Activated CD4-positive, alpha-beta T cell treated with anti-CD3 and anti-CD28 coated beads for 4 hours (primary cell): Measurements from ENCODE around the gene GRID2.
"Not testable (repeated sequence)": the region's sequence is repeated elsewhere in the genome, so short reads cannot be mapped to it uniquely, and the experiment has no call there.

Source experiments
- DNase-seq, 2 donors: peaks; one replicate each; pipeline ENCODE4 v3.0.0-alpha.2; 2020

GRID2 gene

DNA sequence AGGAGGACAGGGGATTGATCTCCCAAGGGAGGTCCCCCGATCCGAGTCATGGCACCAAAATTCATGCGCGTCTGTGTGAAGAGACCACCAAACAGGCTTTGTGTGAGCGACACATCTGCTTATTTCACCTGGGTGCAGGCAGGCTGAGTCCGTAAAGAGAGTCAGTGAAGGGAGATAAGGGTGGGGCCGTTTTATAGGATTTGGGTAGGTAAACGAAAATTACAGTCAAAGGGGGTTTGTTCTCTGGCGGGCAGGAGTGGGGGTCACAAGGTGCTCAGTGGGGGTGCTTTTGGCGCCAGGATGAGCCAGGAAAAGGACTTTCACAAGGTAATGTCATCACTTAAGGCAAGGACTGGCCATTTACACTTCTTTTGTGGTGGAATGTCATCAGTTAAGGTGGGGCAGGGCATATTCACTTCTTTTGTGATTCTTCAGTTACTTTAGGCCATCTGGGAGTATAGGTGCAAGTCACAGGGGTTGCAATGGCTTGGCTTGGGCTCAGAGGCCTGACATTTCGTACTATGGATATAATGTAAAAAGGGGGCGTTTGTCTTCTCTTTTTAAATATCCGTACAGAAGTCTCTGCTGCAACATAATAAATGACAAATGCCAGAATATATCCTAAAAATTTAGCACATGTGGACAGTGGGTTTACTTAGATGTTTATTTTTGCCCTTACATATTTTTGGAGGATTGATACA is 140.5 kb downstream of the GRID2 start:
- DNase-seq, result not testable (repeated sequence)

DNA sequence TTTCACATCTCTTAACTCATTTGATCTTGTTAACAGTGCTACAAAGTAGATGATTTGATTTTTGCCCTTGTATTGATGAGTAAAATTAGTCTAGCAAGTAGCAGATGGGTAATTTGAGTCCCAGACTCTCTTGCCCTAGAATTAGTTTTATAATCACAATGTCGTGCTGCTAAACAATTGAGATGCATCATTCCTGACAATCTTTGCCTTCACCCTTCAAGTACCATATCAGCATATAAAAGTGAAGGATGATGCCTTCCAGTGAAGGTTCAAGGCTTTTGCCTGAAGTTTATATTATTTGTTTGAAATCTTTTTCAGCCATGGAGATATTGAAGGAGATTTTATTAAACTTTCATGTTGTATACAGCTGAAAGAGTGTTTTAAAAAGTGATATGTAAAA is 141.4 kb downstream of the GRID2 start:
- DNase-seq, result no peak

DNA sequence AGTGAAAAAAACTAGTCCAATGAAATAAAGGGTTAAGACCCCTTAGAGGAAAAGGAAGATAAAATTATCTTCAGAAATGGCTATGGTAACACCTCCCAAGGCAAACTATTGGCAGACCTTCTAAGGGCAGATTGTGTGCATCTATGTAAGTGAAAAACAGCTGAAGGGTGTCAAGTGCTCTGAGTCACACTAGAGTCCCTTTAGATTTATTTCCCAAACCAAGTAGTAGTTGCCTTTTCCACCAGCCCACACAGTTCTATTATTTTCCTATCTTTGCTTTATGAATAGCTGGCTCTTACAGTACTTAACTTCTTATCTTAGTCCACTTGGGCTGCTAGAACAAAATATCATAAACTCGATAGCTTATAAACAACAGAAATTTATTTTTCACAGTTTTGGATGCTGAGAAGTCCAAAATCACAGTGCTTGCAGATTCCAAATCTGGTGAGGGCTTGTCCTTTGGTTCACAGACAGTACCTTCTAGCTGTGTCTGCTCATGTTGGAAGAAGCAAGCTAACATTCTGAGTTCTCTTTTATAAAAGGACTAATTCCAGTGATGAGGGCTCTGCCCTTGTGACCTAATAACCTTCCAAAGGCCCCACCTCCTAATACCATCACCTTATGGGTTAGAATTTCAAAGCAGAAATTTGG is 143.6 kb downstream of the GRID2 start:
- no peak for DNase-seq

DNA sequence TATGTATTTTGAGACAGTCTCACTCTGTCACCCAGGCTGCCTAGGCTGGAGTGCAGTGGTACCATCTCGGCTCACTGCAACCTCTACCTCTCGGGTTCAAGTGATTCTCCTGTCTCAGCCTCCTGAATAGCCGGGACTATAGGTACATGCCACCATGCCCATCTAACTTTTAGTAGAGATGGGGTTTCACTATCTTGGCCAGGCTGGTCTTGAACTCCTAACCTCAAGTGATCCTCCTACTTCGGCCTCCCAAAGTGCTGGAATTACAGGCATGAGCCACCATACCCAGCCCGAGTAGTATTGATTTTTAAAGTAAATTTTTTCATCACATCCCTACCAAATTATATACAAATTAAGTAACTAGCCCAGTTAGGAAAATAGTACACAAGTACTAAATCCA is 144.4 kb downstream of the GRID2 start:
- DNase-seq, result not testable (repeated sequence)

DNA sequence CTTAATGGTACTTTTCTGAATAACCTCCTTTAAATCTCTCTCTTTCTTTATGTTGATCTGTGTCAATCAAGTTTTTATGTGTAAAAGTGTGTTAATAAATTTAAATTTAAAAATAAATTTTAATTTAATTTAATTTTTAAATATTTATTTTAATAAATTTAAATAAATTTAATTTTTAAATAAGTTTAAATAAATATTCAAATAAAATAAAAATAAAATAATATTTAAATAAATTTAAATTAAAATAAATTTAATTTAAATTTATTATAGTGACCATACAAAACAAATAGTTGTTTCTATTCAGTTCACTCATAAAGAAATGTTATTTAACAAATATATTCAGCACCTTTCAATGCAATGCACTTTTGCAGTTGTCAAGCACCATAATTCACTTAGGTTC is 146.9 kb downstream of the GRID2 start:
- no peak for DNase-seq

DNA sequence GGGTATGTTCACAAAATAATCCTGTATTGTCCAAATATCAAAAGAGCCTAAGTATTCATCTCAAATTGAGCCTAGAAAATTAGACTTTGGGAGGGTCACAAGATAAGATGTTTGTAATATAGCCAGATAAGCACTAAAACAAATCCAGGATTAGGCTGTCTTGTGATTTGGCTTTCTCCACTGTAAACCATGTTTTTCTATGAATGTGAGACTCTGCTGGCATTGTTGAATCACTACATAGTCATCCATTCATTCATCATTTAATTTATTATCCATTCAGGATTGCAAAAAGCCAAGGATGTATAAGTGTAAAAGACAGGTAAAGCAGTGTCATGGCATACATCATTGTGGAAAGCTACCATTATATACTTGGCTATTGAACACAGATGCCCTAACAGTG is 148.0 kb downstream of the GRID2 start:
- no peak for DNase-seq

DNA sequence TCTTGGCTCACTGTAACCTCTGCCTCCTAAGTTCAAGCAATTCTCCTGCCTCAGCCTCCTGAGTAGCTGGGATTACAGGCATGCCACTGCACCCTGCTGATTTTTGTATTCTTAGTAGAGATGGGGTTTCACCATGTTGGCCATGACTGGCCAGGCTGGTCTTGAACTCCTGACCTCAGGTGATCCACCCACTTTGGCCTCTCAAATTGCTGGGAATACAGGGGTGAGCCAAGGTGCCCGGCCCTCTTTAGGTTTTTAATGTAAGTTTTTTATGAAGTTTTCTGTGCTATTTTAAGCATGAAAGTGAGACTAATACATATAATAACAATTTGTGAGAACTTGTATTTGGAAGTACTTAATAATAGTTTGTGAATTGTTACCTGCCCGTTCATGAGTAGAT is 148.6 kb downstream of the GRID2 start:
- DNase-seq, result not testable (repeated sequence)

DNA sequence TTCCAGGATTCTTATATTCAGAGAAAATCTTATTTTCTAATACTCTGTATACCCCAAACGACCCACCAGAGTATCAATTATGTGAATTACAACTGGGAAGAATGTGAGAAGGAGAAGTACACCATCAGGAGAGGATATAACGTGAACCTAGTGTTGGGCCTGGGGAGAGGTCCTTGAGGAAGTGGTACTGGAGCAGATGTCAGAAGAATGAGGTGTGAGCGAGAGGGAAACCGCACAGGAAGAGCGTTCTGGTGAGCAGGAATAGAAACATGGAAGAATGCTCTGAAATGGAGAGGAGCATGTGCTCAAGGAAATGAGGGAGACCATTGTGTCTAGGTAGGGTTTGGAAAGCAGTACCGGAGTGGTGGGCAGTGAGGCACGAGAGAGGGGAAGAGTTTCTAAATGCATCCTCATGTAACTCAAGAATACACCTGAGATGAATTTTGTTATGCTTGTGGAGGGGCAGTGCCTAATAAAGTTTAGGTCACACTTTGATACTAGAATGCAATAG is 151.6 kb downstream of the GRID2 start:
- DNase-seq, result no peak

DNA sequence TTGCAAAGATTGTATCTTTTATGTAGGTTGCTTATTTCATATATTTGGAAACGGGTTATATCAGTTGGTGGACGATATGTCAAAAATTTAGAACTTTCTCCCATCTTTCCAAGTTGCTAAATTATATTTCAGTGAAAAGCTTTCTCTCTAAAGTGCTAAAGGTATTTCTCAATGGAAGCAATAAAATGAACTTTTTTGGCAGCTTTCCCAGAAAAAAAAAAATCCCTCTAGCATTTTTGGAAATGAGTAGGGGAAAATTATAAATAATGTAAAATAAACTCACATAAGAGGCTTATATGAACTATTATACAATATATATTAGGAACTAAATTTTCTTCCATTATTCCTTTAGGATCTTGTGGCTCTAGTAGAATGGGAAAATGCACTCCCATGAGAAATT is 152.2 kb downstream of the GRID2 start:
- DNase-seq, result no peak

DNA sequence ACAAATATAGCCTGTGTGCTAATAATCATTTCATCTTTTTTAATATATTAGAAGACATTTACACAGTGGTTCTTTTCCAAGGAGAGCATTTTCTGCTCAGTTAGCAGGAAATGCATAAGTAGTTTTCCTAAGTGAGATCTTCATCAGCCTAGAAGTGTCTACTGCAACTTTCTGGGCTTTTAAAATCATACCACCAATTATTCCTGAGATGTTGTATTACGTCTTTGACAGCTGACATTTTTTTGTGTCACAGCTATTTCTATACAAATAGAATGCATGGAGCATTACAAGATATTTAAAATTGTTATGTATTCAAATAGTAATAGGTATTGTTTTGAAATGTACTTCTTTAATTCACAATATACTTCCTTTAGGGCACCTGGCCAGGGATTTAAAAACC is 158.0 kb downstream of the GRID2 start:
- DNase-seq, result no peak

DNA sequence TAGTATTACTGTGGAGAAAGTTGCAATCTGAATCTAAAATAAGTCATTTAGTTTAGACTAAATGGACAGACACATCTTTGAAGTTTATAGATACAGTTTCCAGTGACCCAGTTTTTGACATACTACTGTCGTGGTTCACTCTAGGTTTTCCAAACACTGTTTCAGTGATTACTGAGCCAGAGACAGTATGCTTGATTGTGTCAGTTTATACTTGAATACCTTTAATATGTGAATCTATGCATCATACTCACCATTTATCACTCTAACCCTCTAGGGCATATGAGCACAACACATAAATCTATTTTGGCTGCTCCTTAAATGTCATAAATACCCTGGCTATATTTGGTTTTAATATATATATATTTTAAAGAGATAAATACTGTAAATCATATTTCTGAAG is 173.5 kb downstream of the GRID2 start:
- no peak for DNase-seq

DNA sequence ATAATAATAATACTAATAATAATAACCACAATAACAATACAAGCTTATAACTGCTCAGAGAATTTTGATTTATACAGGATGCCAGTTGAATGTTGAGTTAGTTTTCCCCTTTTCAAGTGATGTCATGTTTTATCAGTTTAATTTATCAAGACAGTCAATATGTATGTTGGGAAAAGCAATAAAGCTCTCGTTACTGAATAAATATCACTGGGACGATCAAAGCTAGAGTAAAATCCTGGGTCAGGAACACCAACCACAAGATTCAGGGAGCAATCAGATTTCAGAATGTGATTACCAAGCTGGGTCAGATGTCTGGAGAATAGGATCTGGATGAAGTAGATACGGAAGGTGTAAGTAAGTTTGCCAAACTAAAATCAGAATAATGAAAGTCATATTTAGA is 179.6 kb downstream of the GRID2 start:
- DNase-seq, result no peak

DNA sequence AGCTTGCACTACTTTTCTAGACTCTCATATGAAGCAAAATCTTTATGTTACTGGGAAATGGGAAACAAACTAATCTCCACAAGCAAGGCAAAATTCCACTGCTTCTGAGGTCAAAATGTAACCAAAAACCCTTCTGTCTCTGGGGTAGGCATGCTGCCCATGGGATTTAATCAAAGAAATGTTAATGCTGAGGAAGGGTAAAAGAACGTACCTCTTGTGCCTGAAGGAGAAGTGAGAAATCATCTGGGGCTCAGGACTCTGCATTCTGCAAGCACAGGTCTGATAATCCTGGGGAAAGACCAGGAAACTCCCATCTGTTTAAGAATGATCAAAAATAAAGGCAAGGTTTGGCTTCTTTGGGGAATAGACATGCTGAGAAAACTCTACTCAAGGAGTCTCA is 184.7 kb downstream of the GRID2 start:
- DNase-seq, result no peak

DNA sequence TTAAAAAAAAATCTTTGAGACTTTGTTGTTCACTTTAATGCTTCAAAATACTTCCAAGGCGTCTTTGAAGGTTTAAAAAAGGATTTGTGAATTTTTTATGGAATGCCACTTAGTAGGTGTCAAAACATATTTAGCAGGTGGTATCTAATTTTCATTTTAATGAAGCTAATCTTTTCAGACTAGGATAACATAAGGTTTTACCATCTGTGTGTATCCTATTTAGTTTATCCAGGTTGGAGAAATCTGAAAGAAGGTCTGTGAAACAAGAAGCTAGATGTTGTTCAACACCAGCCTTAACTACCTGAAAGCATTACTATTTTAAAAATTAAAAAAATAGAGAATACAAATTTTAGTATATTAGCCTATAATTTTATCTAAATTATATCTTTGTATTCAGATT is 193.4 kb downstream of the GRID2 start:
- DNase-seq, result no peak

DNA sequence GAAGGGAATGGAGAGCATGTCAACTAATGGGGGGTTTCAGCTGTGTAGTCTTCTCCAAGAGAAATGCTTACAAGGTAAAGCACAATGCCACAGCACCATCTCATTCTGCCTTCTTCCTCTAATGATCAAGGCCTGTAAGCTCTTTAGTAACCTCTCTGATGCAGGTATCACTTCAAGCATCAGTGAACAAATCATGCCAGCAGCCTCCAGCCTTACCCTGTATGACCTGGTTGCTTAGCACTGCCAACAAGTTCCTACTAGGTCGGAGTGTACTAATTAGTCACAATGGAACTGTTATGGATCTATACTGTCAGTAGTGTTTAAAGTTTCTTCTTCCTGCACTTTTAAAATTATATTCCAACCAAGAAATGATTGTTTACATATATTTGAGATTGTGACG is 197.7 kb downstream of the GRID2 start:
- DNase-seq, result no peak

DNA sequence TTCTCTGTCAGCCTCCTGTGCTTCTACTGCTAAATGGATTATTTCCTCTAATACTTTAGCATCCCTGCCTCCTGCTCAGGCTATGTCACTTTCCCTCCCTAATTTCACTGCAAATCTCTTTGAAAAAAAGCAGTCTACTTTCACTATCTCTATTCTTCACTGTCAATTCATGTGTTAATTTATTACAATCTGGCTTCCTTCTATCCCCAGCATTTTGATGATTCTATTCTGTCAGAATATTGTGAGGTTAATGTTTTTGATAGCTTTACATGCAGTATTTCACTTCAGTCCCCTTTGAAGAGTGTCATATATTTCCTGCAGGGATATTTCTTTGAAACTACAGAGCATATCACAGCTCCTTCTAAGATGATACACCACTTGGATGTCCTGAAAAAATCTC is 203.2 kb downstream of the GRID2 start:
- DNase-seq, result no peak

DNA sequence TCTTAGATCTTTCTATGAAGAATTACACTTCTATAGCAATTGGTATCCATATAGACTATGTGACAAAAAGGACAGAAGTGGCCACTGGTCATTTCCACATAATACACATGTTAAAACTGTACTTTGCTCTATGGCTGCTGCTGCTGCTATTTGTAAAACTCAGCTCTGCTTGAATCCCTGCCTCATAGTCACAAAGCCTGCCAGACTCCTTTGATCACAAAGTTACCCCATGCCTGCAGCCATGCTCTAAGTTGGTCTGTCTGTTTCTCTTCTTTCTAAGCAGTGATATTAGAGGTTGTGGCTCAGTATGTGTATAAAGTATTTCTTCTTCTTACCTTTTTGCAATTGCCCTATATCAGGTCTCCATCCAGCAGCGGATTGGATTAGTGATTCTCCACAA is 210.9 kb downstream of the GRID2 start:
- no peak for DNase-seq

DNA sequence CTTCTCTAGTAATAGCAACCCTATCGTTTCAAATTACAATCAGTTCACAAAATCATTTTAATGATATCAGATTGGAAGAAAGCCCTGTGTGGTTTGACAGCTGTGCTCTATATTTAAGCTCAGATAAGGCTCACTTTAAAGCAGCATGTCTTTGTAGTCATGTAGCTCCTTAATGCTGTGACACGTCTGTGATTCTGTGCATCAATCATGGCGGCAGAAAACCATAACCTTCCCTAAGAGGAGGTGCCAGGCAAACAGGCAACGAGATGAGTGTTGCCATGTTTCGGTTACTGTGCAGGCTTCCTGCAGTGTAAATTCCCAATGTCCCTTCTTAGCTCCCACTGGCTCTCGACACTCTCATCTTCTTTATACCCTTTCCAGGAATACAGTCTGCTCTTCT is 212.7 kb downstream of the GRID2 start:
- no peak for DNase-seq

DNA sequence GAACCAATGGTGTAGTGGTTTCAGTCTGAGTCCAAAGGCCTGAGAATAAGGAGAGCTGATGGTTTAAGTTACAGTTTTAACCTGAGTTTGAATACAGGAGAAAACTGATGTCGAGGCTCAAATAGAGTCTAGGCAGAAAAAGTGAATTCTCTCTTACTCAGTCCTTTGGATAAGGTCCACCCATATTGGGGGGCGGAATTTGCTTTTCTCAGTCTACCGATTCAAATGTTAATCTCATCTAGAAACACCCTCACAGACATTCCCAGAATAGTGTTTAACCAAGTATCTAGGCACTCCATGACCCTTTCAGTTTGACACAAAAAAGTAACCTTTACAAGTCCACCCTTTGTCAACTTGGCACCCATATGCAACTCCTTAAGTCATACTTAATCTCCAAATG is 216.0 kb downstream of the GRID2 start:
- no peak for DNase-seq

DNA sequence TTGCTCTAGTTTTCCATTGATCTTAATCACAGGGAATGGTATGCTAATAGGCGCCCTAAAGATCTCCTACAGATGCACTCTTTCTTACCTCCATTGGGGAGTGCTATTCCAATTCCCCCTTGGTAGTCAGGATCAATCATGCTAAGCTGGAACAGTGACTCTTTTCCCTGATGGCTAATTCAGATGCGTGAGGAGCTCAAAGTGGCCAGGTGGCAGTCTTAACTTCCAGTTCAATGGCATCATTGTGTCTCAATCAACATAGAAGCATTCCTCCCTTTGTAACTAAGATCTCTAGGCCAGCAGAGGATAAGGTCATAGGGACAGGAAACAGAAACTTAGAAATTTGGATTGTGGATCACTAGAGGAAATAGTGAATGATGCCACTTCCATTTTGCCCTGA is 216.8 kb downstream of the GRID2 start:
- no peak for DNase-seq

DNA sequence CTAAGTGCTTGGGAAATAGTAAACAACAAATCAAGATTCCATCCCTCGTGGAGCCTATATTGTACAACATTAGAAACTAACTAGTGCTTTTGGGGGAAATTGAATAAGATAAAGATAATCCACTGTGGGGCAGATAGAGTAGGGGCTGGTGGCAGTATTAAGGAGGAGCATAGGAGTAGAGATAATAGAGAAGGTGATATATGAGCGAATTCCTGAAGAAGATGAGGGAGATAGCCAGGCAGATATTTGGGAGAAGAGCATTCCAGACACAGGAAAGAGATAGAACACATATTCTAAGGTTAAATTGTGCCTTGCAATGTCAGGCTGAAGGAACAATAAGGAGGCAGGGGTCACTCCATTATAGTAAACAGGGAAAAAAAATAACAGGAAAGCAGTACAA is 218.2 kb downstream of the GRID2 start:
- DNase-seq, result no peak

DNA sequence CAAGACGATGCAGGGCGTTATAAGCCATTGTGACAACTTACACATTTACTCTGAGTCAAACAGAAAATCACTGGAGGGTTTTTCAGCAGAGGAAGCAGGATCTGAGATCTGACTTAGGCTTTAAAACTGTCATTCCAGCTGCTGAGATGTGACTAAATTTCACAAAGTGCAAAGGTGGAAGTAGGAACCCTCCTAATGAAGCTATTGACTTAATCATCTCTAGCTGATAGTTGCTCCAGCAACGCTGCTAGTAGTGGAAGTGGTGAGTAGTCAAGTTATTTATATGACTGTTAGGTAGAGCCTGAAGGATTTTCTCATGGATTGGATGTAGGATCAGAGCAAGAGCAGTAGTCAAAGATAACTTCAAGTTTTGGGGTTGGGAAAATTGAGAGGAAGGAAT is 218.6 kb downstream of the GRID2 start:
- no peak for DNase-seq

DNA sequence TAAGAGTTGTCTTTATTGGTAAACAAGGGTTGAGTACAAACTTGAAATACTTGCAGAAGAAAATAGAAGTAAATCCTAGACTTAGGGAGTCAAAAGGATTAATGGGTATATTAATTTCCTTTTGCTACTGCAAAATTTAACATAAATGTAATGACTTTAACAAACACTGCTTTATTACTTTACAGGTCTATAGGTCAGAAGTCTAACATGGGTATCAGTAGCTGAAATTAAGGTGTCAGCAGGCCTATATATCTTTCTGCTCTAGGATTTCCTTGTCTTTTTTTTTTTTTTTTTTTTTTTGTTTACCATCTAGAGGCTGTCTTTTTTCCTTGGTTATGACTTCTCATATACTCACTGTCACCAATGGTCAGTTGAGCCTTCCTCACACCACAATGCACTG is 220.4 kb downstream of the GRID2 start:
- DNase-seq, result no peak

DNA sequence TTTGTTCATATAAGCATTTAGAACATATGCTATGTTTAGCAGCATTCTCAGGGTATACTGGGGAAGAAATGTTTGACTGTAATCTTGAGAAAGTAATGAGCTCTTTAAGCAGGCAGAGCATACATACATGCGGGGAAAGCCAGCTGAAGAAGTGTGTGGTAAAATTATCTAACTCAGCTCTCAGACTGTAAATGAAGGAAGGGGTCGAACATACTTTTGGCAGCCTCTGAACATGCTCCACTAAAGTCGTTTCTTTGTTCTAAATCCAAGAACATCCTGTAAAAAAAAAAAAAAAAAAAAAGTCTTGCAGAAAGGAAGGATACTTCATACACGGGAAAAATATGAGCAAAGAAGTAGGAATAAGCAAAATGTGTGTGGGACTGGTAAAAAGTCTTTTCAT is 224.8 kb downstream of the GRID2 start:
- DNase-seq, result no peak

DNA sequence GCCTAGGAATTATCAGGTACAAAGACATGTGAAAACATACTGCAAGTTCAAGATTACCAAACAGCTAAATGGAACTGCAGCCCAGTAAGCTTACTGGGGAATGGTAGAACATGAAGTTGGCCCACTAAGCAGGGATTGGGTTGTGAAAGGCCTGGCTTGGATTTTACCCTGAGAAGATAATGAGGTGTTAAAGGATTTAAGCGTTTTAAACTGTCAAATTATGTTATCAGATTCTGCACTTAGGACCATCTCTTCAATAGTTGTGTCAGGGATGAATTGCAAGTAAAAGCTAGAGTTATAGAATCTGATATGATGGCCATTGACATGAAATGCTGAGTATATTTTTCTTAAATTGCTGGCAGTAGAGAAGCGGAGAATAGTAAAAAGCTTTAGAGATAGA is 225.7 kb downstream of the GRID2 start:
- no peak for DNase-seq
